MM.1S (cell line): Measurements from ENCODE around the gene PLA2G4E.

Source experiments
- DNase-seq: peaks from one replicate; pipeline ENCODE4 v3.0.0-alpha.2; 2015
- H2AFZ ChIP-seq: fragments of 300-600 bp; sonication (generic); 2 replicates; pipeline ENCODE4 v1.6.0; 2016; ENCODE audit warnings: antibody characterized with exemption, low read length
- H3F3A ChIP-seq: fragments of 300-600 bp; sonication (generic); 2 replicates; pipeline ENCODE4 v1.6.1; 2016; ENCODE audit warnings: mild to moderate bottlenecking, antibody characterized with exemption, low read length, moderate library complexity, mixed read lengths; ENCODE audit not compliant: insufficient read depth
- H3K27ac ChIP-seq: fragments of 300-600 bp; sonication (generic); 2 replicates; pipeline ENCODE4 v1.5.1; 2016; ENCODE audit warnings: mild to moderate bottlenecking, low read length
- H3K27me3 ChIP-seq: fragments of 300-600 bp; sonication (generic); replicated peaks from 2 replicates; pipeline ENCODE4 v1.6.0; 2016; ENCODE audit warnings: low read length; ENCODE audit not compliant: insufficient read depth
- H3K36me3 ChIP-seq: fragments of 300-600 bp; sonication (generic); replicated peaks from 2 replicates; pipeline ENCODE4 v1.6.1; 2016; ENCODE audit warnings: mild to moderate bottlenecking, low read length, mixed read lengths; ENCODE audit not compliant: insufficient read depth
- H3K4me1 ChIP-seq: fragments of 300-600 bp; sonication (generic); 2 replicates; pipeline ENCODE4 v1.6.1; 2016; ENCODE audit warnings: low read length, mixed read lengths
- H3K4me2 ChIP-seq: fragments of 300-600 bp; sonication (generic); 2 replicates; pipeline ENCODE4 v1.6.0; 2016; ENCODE audit warnings: low read depth, low read length
- H3K4me3 ChIP-seq: fragments of 300-600 bp; sonication (generic); 2 replicates; pipeline ENCODE4 v1.5.1; 2016; ENCODE audit warnings: low read length, mixed read lengths
- H3K79me2 ChIP-seq: fragments of 300-600 bp; sonication (generic); 2 replicates; pipeline ENCODE4 v1.6.1; 2016; ENCODE audit warnings: mixed run types, low read length, mixed read lengths
- H3K9ac ChIP-seq: fragments of 300-600 bp; sonication (generic); 2 replicates; pipeline ENCODE4 v1.6.1; 2016; ENCODE audit warnings: low read length, mixed read lengths
- H3K9me2 ChIP-seq: fragments of 300-600 bp; sonication (generic); replicated peaks from 2 replicates; pipeline ENCODE4 v1.6.1; 2016; ENCODE audit warnings: mild to moderate bottlenecking, low read length, mixed read lengths; ENCODE audit not compliant: insufficient read depth
- H3K9me3 ChIP-seq: fragments of 300-600 bp; sonication (generic); replicated peaks from 2 replicates; pipeline ENCODE4 v1.6.1; 2016; ENCODE audit warnings: mild to moderate bottlenecking, low read length, mixed read lengths; ENCODE audit not compliant: insufficient read depth
- H4K20me1 ChIP-seq: fragments of 300-600 bp; sonication (generic); 2 replicates; pipeline ENCODE4 v1.6.1; 2016; ENCODE audit warnings: mild to moderate bottlenecking, low read length, moderate library complexity, mixed read lengths; ENCODE audit not compliant: insufficient read depth
- EZH2 ChIP-seq: fragments of 300-600 bp; sonication (generic); optimal IDR thresholded peaks from 2 replicates; pipeline ENCODE3; 2017; ENCODE audit warnings: low read depth, mild to moderate bottlenecking, antibody characterized with exemption, low read length, mixed read lengths
- EZH2phosphoT487 ChIP-seq: fragments of 300-600 bp; sonication (generic); IDR thresholded peaks from 2 replicates; pipeline ENCODE4 v1.6.1; 2018; ENCODE audit warnings: antibody characterized with exemption, low read length
- TF ChIP-seq, protein P1 (sequence below): fragments of 300-600 bp; sonication (generic); IDR thresholded peaks from 2 replicates; pipeline ENCODE4 v1.5.1; 2016; ENCODE audit warnings: antibody characterized with exemption, low read length, mixed read lengths

Gene PLA2G4E, protein sequence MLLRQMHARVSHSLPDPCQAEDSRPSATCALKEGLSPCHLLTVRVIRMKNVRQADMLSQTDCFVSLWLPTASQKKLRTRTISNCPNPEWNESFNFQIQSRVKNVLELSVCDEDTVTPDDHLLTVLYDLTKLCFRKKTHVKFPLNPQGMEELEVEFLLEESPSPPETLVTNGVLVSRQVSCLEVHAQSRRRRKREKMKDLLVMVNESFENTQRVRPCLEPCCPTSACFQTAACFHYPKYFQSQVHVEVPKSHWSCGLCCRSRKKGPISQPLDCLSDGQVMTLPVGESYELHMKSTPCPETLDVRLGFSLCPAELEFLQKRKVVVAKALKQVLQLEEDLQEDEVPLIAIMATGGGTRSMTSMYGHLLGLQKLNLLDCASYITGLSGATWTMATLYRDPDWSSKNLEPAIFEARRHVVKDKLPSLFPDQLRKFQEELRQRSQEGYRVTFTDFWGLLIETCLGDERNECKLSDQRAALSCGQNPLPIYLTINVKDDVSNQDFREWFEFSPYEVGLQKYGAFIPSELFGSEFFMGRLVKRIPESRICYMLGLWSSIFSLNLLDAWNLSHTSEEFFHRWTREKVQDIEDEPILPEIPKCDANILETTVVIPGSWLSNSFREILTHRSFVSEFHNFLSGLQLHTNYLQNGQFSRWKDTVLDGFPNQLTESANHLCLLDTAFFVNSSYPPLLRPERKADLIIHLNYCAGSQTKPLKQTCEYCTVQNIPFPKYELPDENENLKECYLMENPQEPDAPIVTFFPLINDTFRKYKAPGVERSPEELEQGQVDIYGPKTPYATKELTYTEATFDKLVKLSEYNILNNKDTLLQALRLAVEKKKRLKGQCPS

DNA sequence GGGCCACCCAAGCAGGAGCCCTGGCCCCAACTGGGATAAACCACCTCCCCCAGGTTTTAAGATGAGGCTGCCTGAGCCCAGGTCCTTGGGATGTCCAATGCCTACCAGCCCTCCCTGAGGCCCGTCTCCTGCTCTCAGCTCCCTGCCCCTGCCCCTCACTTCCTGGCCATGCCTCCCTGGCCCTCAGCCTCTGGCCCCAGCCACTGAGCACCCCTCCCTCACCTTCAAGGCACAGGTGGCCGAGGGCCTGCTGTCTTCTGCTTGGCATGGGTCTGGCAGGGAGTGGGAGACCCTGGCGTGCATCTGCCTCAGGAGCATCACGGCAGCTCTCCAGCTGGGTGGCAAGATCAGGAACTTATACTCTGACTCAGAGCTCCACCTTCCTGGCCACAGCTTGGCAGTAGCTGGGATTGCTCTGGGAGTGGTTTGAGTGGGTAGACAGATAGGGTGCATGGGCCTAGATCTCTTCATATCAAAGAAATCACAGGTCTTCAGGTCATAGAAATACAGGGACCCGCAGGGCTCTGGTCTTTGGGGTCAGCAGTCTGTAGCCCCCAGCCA is at the start of gene PLA2G4E:
TSS of gene PLA2G4E (minus strand) at position 330 of the 561 bp plus-strand sequence. CDS start at position 318, 12 bp downstream.
- no peak within 1 kb of the TSS for H3K4me2 ChIP-seq
- no peaks in the 10 kb centered on the region for H4K20me1 ChIP-seq
- no peaks in the 10 kb centered on the region for H3K9me3 ChIP-seq
- no peaks in the 10 kb centered on the region for H3K36me3 ChIP-seq
- H3K9ac ChIP-seq = no peak within 1 kb of the TSS
- H2AFZ ChIP-seq = no peak within 1 kb of the TSS
- no peaks in the 10 kb centered on the region for H3K9me2 ChIP-seq
- H3K27me3 ChIP-seq = no peaks in the 10 kb centered on the region
- no peaks in the 10 kb centered on the region for H3K79me2 ChIP-seq
- H3F3A ChIP-seq = no peaks in the 10 kb centered on the region
- no peak within 1 kb of the TSS for H3K4me3 ChIP-seq
- no peaks in the 10 kb centered on the region for H3K4me1 ChIP-seq
- no peak for DNase-seq
- H3K27ac ChIP-seq = no peak within 1 kb of the TSS
- TF ChIP-seq EZH2 (no peak), EZH2phosphoT487 (no peak)
- TF ChIP-seq, protein P1, sequence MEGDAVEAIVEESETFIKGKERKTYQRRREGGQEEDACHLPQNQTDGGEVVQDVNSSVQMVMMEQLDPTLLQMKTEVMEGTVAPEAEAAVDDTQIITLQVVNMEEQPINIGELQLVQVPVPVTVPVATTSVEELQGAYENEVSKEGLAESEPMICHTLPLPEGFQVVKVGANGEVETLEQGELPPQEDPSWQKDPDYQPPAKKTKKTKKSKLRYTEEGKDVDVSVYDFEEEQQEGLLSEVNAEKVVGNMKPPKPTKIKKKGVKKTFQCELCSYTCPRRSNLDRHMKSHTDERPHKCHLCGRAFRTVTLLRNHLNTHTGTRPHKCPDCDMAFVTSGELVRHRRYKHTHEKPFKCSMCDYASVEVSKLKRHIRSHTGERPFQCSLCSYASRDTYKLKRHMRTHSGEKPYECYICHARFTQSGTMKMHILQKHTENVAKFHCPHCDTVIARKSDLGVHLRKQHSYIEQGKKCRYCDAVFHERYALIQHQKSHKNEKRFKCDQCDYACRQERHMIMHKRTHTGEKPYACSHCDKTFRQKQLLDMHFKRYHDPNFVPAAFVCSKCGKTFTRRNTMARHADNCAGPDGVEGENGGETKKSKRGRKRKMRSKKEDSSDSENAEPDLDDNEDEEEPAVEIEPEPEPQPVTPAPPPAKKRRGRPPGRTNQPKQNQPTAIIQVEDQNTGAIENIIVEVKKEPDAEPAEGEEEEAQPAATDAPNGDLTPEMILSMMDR = no peak

DNA sequence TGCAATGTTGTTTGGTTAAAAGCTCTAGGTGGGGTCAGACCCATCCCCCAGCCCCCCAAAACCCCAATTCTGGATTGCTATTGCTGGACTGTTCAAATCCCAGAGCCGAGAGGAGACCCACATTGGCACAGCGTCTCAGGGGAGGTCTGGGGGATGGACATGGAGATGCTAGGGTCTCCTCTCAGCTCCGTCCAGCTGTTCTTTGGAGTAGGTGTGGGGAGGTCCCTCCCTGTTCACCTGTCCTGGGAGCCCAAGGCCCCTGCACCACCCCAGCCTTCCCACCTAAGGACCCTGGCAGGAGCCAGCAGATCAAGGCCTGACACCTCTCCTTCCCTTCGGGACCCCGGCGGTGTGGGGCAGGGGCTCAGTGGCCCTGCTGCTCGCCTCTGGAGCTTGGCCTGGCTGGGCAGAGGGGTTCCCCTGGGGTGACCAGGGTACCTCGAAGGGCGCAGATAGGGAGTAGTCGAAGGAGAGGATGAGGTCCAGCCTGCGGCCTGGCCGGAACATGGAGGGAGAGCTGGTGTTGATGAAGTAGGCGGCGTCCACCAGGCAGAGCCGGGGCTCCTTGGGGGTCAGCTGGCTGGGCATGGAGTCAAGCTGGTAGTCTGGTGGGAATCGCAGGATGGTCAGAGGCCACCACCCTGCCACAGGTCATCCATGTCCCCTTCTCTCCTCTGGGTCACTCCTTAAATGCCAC is 49.6 kb upstream of the PLA2G4E start:
- Histone ChIP-seq H3K27ac (no peak overlapping the region), H3K4me2 (no peak overlapping the region), H3K4me3 (no peak overlapping the region), H3F3A (no peaks in the 10 kb centered on the region), H3K9me2 (no peaks in the 10 kb centered on the region), H3K36me3 (no peaks in the 10 kb centered on the region), H3K27me3 (no peaks in the 10 kb centered on the region), H3K9ac (no peak overlapping the region), H4K20me1 (no peaks in the 10 kb centered on the region), H3K4me1 (peaks cover 3% of the 10 kb centered on the region; the same call in 1 of the 2 replicates), H2AFZ (no peak overlapping the region), H3K9me3 (no peaks in the 10 kb centered on the region), H3K79me2 (no peaks in the 10 kb centered on the region)
- no peak for TF ChIP-seq EZH2phosphoT487
- TF ChIP-seq, protein P1 = no peak
- TF ChIP-seq EZH2 = no peak
- no peak for DNase-seq

DNA sequence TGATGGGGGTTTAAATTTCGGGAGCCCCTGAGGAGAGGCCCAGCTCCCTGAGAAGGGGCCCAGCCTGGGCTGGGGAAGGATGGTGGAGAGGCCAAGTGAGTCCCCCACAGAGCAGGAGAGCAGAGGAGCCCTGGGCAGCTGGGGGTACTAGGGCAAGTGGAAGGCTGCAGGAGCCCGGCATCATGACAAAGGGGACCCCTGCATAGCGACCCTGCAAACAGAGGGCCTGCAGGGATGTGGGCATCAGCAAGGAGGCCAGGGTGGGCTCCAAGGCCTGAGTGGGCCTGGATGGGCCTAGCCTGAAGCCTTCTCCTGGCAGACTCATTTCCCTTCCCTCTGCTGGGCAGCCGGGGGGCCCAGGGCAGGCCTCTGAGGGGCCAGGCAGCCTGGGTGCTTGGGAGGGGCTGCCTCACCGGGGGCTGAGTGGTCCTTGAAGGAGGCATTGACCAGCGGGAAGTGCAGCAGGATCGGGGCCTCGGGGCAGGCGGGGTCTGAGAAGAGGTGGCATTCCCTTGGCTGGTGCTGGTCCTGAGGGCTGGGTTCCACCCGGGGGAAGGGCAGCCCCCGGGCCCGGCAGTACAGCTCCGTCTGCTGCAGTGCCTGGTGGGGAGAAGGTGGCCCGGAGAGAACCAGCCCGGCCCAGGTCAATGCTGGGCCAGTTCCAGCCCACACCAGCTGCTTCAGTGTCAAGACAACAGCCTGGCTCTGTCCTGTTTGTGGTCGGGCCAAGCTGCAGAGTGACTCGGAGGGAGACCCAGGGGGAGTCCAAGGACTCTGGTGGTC is 48.8 kb upstream of the PLA2G4E start:
- Histone ChIP-seq H3K9ac (no peak overlapping the region), H3K9me3 (no peaks in the 10 kb centered on the region), H3K4me1 (peaks cover 3% of the 10 kb centered on the region; the same call in 1 of the 2 replicates), H3K36me3 (no peaks in the 10 kb centered on the region), H3K27me3 (no peaks in the 10 kb centered on the region), H3K9me2 (no peaks in the 10 kb centered on the region), H3K79me2 (no peaks in the 10 kb centered on the region), H3K4me2 (no peak overlapping the region), H3F3A (no peaks in the 10 kb centered on the region), H3K4me3 (no peak overlapping the region), H2AFZ (no peak overlapping the region), H3K27ac (no peak overlapping the region), H4K20me1 (no peaks in the 10 kb centered on the region)
- no peak for DNase-seq
- TF ChIP-seq, protein P1 = no peak
- no peak for TF ChIP-seq EZH2phosphoT487
- no peak for TF ChIP-seq EZH2
